ENCODE data around the gene SPATA6L.

Gene SPATA6L

DNA sequence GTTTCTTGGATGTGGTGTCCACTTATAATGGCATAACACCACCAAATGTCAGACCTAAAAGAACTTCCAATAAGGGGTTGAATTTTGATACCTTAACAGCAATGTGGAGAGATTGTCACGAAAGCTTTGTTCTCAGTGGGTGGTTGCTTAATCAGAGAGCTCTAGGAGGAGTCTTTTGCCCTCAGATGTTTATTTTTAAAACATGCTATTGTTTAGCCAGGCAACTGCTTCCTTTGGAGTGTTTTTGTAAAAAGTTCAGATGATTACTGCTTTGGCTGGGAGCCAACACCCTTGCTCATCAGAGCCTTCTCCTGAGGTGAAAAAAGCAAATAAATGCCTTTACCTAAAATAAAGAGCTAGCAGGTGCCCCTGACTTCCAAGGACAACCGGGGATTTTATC, 111.0 kb downstream of the SPATA6L start:
- TF ChIP-seq CTCF (IDR thresholded peaks at IDR 0.05; ENCODE audit: low read depth, low read length, missing control alignments), result no peak
- Histone ChIP-seq H3K4me3 (ENCODE audit: low read depth, low read length) (no peak overlapping the region), H3K27ac (no peak overlapping the region), H3K36me3 (replicated peaks) (no peaks in the 10 kb centered on the region), H3K27me3 (replicated peaks) (no peaks in the 10 kb centered on the region)
- DNase-seq, result peak; percentile 62
- in situ Hi-C loops (cut with HindIII; ENCODE audit: low pct_ligation_motif_present, low sequenced_read_pairs), result no loop called here

DNA sequence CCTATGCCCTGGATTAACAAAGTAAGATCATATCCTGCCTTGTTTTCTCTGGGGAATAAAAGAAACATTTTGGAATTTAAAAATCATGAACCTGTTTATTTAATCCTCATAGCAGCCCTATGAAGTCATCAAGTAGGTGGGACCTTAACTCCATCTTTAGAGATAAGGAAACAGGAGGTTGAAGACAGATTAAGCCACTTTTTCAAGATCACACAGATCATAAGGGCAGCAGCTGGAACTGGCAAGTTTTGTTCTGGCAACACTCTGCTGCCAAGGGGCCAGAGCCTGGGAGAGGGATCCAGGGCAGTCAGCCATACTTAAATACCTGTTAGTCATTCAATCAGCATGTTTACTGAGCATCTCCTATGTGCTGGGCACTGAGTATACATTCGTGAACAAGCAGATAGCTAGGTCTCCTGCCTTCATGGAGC, 112.3 kb downstream of the SPATA6L start:
- in situ Hi-C loops (cut with HindIII; ENCODE audit: low pct_ligation_motif_present, low sequenced_read_pairs), result no loop called here
- TF ChIP-seq CTCF (IDR thresholded peaks at IDR 0.05; ENCODE audit: low read depth, low read length, missing control alignments), result no peak
- no peaks in the 10 kb centered on the region for H3K36me3 ChIP-seq (replicated peaks)
- no peak overlapping the region for H3K4me3 ChIP-seq (ENCODE audit: low read depth, low read length)
- peak; percentile 23 for DNase-seq
- no peak overlapping the region for H3K27ac ChIP-seq
- no peaks in the 10 kb centered on the region for H3K27me3 ChIP-seq (replicated peaks)

- no peak for DNase-seq
- Histone ChIP-seq H3K27me3 (replicated peaks) (no peaks in the 10 kb centered on the region), H3K36me3 (replicated peaks) (no peaks in the 10 kb centered on the region), H3K4me3 (ENCODE audit: low read depth, low read length) (no peak overlapping the region), H3K27ac (no peak overlapping the region)
- in situ Hi-C loops (cut with HindIII; ENCODE audit: low pct_ligation_motif_present, low sequenced_read_pairs), result no loop called here
- TF ChIP-seq CTCF (IDR thresholded peaks at IDR 0.05; ENCODE audit: low read depth, low read length, missing control alignments), result no peak
Measured at GRCh38 chr9:4550777-4551484, 115.3 kb downstream of the SPATA6L start.

GRCh38 chr9:4549751-4550295, 116.5 kb downstream of the SPATA6L start:
- no peaks in the 10 kb centered on the region for H3K27me3 ChIP-seq (replicated peaks)
- no peak overlapping the region for H3K4me3 ChIP-seq (ENCODE audit: low read depth, low read length)
- no peak overlapping the region for H3K27ac ChIP-seq
- no peak for TF ChIP-seq CTCF (IDR thresholded peaks at IDR 0.05; ENCODE audit: low read depth, low read length, missing control alignments)
- in situ Hi-C loops (cut with HindIII; ENCODE audit: low pct_ligation_motif_present, low sequenced_read_pairs), result no loop called here
- DNase-seq, result no peak
- no peaks in the 10 kb centered on the region for H3K36me3 ChIP-seq (replicated peaks)

GRCh38 chr9:4548811-4549725, 117.2 kb downstream of the SPATA6L start:
- Histone ChIP-seq H3K27me3 (replicated peaks) (no peaks in the 10 kb centered on the region), H3K36me3 (replicated peaks) (no peaks in the 10 kb centered on the region), H3K27ac (no peak overlapping the region), H3K4me3 (ENCODE audit: low read depth, low read length) (no peak overlapping the region)
- in situ Hi-C loops (cut with HindIII; ENCODE audit: low pct_ligation_motif_present, low sequenced_read_pairs), result no loop called here
- DNase-seq, result no peak
- peak; percentile 64 for TF ChIP-seq CTCF (IDR thresholded peaks at IDR 0.05; ENCODE audit: low read depth, low read length, missing control alignments)

Measured in brain microvascular endothelial cell (primary cell).